Right lobe of liver (tissue), 4 donors: ENCODE measurements around the gene MTA2.
A peak's percentile ranks its signal among the peaks of the same experiment; 100 is the strongest.

ENCODE experiments used
- CTCF ChIP-seq, 4 donors: fragments of 200-600 bp in 3 of 4; fragments of 450-650 bp in 1 of 4; IDR thresholded peaks; one replicate each; pipeline versions ENCODE4 v1.5.1 to v1.8.0; 2016 to 2022; ENCODE audit warnings: antibody characterized with exemption in 4 of 4, mild to moderate bottlenecking in 2 of 4
- POLR2A ChIP-seq: fragments of 450-650 bp; IDR thresholded peaks from one replicate; pipeline ENCODE4 v1.6.1; 2017; ENCODE audit warnings: antibody characterized with exemption, mild to moderate bottlenecking
- donor health status: DM: no; HTN: no; CAD: no.
- donor health status: DM: no; HTN: no; CAD: no.
- donor health status: DM: no; HTN: yes; CAD: no.

GRCh38 chr11:62546244-62546928 lies 55.3 kb downstream of the MTA2 start, which contains the start of gene AHNAK:
- TF ChIP-seq POLR2A (peak; percentile 83), CTCF (IDR thresholded peaks at IDR 0.05) (no peak)
